NCI-H1436 treated with DMSO at 0.1 percent for 48 hours (cell line): ENCODE data around the gene NAV2.
"Not testable (repeated sequence)": the region's sequence is repeated elsewhere in the genome, so short reads cannot be mapped to it uniquely, and the experiment has no call there.

Experiments
- DNase-seq: peaks from one replicate; lab custom pipeline; 2025; lab: John Stamatoyannopoulos, UW

Gene NAV2

GRCh38 chr11:20058749-20059458, 346.3 kb downstream of the NAV2 start:
- DNase-seq = no peak

DNA sequence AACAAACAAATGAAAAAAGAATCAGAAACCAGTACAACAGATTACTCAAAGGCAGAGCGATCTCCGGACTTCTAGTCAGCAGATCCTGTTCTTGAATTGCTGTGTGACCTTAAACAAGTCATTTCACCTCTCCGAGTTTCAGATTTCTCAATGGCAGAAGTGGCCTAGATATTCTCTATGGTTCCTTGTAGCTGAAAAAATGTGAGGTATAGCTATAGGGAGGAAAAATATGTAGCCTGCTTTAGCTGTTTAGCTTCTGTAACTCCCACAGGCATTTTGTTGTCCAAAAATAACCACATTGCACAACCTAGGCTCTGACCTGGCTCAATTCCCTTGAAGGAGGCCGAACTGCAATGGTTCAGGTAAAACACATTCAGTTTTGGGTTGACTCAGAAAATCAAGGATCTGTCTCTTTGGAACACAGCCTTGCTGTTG, 347.0 kb downstream of the NAV2 start:
- no peak for DNase-seq

DNA sequence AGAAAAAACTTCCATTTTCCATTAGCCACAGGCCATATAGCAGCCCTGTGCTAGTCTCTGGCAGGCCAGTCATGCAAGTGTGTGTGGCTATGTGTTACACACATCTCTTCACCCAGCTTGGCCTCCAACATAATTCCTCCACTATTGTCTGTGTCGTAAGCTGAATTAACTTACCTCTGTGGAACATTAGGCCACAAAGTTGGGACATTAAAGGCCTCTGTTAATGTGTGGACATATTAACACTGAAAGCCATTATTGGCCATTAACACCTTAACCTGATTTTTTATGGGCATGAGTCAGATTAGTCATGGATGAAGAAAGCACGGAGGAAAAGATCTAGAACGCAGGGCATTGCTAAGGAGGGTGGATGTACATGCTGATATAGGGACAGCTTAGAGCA, 347.5 kb downstream of the NAV2 start:
- no peak for DNase-seq

DNA sequence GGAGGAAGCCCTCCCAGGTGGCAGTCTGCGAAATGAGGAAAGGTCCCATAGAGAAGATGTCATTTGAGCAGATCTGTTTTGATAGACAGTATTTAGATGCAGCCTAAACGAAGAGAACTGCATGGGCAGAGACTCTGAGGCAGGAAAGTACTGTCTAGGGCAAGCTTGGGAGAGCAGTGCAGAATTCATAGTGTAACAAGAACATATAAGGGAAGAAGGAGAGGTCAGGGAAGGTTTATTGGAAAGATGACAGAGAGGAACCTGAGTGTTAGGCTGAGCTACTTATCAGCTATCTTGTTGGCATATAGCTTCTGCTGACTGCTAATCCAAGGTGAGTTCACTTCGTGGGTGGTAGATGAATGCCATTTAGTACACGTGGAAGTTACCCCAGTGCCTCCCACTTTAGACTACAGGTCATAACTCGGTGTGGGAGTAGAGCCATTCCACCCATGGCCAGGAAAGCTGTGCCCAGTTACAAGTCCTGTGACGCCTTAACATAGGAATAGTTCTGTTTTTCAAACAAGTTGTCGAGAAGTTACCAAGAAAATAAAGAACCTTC, 348.1 kb downstream of the NAV2 start:
- DNase-seq = no peak

DNA sequence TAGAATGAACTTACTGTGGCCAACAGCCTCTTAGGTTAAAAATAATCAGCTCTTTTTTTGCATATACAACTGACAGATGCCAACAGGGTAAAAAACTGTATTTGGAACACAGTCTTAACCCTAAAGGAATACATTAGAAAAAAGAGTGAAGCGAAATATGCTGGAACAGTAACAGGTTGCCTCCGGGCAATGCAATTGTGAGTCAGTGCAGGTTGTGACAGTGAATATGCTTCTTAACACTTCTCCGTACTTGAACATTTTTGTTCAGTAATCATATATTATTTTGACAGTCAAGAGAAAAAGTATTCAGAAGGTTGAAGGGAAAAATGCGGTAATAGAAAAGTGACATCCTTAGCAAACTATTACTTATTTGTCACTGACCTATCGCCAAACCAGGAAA, 349.1 kb downstream of the NAV2 start:
- DNase-seq = no peak

- DNase-seq = no peak
Observed at GRCh38 chr11:20064961-20065405, 352.3 kb downstream of the NAV2 start.

DNA sequence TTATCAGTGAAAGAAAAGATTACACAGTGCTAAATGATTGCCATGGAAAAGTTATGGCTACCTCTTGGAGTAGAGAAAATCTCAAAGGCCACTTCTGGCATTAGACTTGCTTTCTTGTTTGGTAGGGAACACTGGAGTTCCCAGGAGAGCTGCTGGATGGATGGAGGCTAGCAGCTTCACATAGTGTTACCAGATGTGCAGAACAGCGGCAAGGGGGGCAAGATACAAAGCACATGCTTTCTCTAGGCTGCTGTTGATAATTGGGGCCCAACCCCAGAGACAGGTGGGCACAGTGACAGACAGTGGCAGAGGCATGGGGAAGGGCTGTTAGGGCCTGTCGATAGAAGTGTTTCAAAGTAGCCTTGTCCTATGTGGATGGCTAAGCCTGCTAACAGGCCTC, 352.8 kb downstream of the NAV2 start:
- DNase-seq = no peak

DNA sequence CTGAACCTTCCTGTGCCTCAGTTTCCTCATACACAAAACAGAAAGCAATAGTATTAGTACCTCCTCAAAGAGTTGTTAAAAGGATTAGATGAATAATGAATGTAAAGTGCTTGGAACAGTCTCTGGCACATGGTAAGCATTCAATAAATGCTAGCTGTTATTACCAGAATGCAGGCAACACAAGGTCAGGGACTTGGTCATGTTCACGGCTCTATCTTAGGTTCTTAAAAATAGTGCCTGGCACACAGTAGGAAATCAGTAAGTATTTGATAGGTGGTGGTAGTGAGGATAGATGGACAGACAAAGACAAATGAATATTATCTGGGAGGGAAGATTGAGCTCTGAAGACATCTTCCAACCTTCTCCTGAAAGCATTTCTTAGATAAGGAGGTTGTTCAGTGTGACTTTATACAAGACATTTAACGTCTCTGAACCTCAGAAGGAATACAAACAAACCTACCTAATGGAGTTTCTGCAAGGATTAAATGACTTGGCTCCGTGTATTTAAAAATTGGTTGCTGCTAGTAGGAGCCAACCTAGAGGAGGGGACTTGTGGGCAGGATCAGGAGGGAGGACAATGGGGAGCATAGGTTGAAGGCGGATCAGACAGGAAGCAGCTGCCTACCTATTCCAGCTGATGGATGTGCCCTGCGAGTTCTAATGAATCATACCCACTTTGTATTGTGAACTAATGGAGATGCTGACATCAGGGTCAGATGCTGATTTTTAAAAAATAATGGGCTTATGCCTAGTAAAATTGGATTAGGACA, 353.6 kb downstream of the NAV2 start:
- DNase-seq = no peak

- no peak for DNase-seq
Observed at GRCh38 chr11:20066783-20067156, 354.1 kb downstream of the NAV2 start.

GRCh38 chr11:20067665-20068064, 355.0 kb downstream of the NAV2 start:
- DNase-seq = no peak

DNA sequence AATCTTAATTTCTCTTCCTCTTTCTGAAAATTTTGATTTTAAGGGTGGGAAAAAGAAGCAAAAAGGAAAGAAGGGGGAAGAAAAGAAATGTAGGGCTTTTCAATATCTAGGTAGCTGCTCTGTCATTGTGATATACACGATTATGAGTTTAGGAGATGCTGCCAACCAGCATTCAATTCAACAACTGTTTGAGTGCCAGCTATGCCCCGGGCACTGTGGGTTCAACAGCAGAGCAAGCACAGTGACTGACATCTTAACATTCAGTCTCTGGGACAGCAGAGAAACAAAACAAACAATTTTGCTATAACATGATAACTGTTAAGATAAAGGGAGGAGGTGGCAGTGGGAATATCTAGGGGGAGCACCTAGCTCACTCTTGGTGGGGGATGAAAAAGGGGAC, 356.1 kb downstream of the NAV2 start:
- no peak for DNase-seq

GRCh38 chr11:20070459-20070858, 357.8 kb downstream of the NAV2 start:
- no peak for DNase-seq

DNA sequence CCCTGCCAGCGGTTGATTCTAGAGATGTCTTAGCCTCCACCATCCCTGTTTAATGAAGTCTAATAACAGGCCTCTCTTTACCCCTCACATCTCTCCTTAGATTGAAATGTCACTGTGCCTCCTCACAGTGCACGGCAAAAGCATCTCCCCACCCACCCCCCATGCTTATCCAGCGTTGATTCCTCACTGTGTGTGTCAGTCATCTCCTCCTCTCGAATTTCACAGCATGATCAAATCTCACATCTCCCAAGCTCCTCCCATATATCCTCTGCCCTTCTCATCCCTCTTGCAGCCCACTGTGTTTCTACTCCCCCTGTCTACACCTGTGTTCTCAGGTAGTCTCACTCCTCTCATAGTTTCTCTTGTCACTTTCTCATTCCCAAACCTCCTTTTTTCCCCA, 363.0 kb downstream of the NAV2 start:
- DNase-seq = no peak

DNA sequence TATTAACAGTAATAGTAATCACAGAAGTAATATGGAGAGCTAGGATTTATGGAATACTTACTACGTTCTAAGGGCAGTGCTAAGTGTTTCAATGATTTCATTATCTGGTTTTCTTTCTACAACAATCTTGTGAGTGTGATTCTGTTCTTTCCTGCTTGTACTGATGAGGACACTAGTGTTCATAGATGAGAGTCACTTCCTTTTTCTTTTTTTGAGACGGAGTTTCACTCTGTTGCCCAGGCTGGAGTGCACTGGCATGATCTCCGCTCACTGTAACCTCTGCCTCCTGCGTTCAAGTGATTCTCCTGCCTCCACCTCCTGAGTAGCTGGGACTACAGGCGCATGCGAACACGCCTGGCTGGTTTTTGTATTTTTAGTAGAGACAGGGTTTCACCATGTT, 366.2 kb downstream of the NAV2 start:
- DNase-seq = no peak

DNA sequence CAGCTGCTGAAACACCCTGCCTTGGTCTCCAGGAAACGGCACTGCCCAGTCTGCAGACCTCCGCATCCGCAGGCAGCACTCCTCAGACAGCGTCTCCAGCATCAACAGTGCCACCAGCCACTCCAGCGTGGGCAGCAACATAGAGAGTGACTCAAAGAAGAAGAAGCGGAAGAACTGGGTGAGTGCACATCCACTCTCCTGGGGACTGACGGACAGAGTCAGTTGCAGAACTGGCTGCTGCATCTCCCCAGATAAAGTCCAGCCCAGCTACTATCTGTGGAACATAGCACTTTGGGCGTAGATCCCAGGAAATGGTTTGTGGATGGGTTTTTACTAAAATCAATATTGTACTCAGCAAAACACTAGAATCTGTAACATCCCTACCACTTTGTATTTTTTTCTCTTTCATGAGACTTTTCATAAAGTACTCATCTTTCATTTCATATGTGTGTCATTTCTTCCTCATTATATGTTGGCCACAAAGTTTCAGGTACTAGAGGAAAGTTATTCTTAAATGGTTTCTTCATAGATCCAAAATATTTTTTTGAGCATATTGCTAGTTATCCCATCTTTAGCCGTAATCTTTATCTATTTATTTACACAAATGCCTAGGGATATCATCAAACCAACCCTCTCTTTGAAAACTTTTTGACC, 367.5 kb downstream of the NAV2 start:
- no peak for DNase-seq

- no peak for DNase-seq
Observed at GRCh38 chr11:20081336-20081735, 368.7 kb downstream of the NAV2 start.

GRCh38 chr11:20083877-20084276, 371.2 kb downstream of the NAV2 start:
- not testable (repeated sequence) for DNase-seq

DNA sequence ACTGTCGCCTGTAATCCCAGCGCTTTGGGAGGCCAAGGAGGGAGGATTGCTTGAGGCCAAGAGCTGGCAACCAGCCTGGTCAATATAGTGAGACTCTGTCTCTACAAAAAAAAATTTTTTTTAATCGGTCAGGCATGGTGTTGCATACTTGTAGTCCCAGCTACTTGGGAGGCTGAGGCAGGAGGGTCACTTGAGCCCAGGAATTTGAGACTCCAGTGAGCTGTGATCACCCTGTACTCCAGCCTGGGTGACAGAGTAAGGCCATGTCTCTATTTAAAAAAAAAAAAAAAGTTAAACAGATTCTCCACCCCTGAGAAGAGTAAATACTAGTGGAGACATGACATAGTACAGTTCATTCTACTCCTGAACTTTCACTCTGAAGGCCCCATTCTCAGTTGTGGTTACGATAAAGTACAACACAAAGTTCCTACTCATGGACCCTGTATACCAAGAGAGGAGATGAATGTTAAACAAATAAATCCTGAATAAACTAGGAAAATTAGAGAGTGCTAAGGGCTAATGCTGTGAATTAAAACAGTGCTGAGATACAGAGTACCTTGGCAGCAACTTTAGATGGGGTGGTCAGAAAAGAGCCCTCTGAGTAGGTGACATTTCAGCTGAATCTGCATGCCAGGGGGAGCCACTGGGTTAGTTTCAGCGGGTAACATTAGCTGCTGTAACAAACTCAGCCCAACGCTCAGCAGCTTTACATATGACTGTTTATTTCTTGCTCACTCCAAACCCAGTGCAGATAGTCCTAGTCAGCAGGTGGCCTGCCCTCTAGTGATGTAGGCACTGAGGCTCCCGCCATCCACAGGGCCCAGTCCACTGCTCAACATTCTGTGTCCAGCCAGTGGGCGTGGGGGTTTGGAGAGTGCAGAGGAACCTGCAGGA, 372.5 kb downstream of the NAV2 start:
- DNase-seq = no peak

- no peak for DNase-seq
Observed at GRCh38 chr11:20085918-20086317, 373.3 kb downstream of the NAV2 start.

- DNase-seq = no peak
Observed at GRCh38 chr11:20087118-20087521, 374.5 kb downstream of the NAV2 start.

- DNase-seq = no peak
Observed at GRCh38 chr11:20088397-20089225, 376.0 kb downstream of the NAV2 start.
